ENCODE measurements around the gene TH. TPM values are rescaled to one million over a fixed set of nuclear protein-coding genes. Genes with fewer than 3 reads are reported as not detected.

Gene TH
- polyA plus RNA-seq, 2 of the 4 experiments (the other 2 are of a cell fraction) = not detected

DNA sequence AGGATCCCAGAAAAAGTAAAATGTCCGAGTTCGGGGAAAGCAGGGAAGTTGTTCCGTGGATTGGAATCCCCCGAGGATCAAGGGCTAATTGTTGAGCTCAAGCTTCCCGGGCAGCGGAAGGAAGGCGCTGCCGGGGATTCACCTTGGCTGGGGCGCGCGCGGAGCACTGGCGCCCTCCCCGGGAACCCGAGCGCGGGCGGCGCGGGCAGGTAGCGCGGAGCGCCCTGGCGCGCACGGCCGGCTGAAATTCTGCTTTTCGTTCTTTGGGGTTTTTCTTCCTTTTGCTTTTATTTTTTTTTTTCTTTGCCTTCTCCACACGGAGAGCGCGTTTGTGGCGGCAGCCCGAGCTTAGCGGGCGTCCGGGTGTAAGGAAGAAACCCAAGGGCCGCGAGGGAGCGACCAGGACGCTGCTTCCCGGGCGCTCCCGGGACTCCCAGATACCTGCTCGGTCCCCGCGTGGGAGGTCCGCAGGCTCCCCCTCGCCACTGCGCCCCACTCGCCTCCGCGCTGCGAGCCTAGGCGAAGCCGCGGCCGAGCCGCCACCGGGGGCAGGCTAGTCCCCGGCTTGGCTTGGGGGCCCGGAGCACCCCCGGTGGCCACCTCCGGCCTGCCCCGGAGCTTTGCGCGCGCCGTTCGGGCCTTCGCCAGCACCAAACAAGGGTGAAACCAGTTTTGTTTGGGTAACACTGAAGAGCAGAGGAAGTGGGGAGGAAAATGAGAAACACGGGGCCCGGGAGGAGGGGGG, 27.6 kb downstream of the TH start (continued):
- no peak for TF ChIP-seq RFX5 (IDR thresholded peaks at IDR 0.05)
- TF ChIP-seq SMC3 (IDR thresholded peaks at IDR 0.05) = peak; percentile 32; the same call in 2 of the 3 replicates
- TF ChIP-seq, protein P1, sequence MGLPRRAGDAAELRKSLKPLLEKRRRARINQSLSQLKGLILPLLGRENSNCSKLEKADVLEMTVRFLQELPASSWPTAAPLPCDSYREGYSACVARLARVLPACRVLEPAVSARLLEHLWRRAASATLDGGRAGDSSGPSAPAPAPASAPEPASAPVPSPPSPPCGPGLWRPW (IDR thresholded peaks at IDR 0.05) = no peak
- TF ChIP-seq RNF2 (IDR thresholded peaks at IDR 0.05; ENCODE audit: borderline replicate concordance, low read depth) = peak; percentile 93
- no peak for TF ChIP-seq FOXS1 (CRISPR knock-in tag; IDR thresholded peaks at IDR 0.05)
- TF ChIP-seq HDAC2 (IDR thresholded peaks at IDR 0.05) = peak; percentile 72; the same call in 1 of the 2 replicates
- TF ChIP-seq TFCP2L1 (CRISPR knock-in tag; IDR thresholded peaks at IDR 0.05) = no peak
- TF ChIP-seq CTCF (IDR thresholded peaks at IDR 0.05) = peak; percentile 23; the same call in 1 of the 3 replicates
- TF ChIP-seq NFE2L2 (conservative IDR thresholded peaks at IDR 0.05; ENCODE audit: low read length) = no peak
- no peak for TF ChIP-seq SREBF2 (IDR thresholded peaks at IDR 0.05)
- no peak for TF ChIP-seq MAFK (IDR thresholded peaks at IDR 0.05; ENCODE audit: partially characterized antibody)
- peak; percentile 60; the same call in 1 of the 2 replicates for TF ChIP-seq CBX8 (IDR thresholded peaks at IDR 0.05)
- TF ChIP-seq, protein P2, sequence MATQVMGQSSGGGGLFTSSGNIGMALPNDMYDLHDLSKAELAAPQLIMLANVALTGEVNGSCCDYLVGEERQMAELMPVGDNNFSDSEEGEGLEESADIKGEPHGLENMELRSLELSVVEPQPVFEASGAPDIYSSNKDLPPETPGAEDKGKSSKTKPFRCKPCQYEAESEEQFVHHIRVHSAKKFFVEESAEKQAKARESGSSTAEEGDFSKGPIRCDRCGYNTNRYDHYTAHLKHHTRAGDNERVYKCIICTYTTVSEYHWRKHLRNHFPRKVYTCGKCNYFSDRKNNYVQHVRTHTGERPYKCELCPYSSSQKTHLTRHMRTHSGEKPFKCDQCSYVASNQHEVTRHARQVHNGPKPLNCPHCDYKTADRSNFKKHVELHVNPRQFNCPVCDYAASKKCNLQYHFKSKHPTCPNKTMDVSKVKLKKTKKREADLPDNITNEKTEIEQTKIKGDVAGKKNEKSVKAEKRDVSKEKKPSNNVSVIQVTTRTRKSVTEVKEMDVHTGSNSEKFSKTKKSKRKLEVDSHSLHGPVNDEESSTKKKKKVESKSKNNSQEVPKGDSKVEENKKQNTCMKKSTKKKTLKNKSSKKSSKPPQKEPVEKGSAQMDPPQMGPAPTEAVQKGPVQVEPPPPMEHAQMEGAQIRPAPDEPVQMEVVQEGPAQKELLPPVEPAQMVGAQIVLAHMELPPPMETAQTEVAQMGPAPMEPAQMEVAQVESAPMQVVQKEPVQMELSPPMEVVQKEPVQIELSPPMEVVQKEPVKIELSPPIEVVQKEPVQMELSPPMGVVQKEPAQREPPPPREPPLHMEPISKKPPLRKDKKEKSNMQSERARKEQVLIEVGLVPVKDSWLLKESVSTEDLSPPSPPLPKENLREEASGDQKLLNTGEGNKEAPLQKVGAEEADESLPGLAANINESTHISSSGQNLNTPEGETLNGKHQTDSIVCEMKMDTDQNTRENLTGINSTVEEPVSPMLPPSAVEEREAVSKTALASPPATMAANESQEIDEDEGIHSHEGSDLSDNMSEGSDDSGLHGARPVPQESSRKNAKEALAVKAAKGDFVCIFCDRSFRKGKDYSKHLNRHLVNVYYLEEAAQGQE (IDR thresholded peaks at IDR 0.05) = no peak

DNA sequence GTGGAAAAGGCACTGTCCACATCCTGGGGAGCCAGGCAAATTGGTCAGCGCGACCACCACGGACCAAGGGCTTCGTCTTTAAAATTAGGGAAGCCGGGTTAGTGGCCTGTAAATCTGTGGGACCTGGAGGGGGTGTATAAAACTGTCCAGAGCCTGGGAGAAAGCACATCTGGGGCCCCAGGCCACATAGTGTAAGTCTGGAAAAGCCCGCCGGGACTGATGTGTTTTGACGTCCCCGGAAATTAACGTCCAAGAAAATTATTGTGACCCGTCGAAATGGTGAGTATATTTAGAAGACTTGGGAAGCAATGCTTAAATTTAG, 28.2 kb downstream of the TH start:
- no peak overlapping the region for H3K27ac ChIP-seq
- no peak for TF ChIP-seq FOXS1 (CRISPR knock-in tag; IDR thresholded peaks at IDR 0.05)
- no peak for TF ChIP-seq EHF (CRISPR knock-in tag; IDR thresholded peaks at IDR 0.05)
- TF ChIP-seq CHD2 (IDR thresholded peaks at IDR 0.05; ENCODE audit: low read length, partially characterized antibody) = no peak
- TF ChIP-seq, protein P2 (IDR thresholded peaks at IDR 0.05) = no peak
- no peak for TF ChIP-seq RFX5 (IDR thresholded peaks at IDR 0.05)
- TF ChIP-seq FOSL2 (IDR thresholded peaks at IDR 0.05) = no peak
- TF ChIP-seq FOSL2 (CRISPR knock-in tag; IDR thresholded peaks at IDR 0.05) = no peak
- no peak for TF ChIP-seq ESRRA (IDR thresholded peaks at IDR 0.05; ENCODE audit: borderline replicate concordance, low read length)
- no peak for TF ChIP-seq MAZ (IDR thresholded peaks at IDR 0.05; ENCODE audit: borderline replicate concordance, low read depth, low read length)
- no peak for TF ChIP-seq RAD21 (conservative IDR thresholded peaks at IDR 0.05 in 1 of 2, IDR thresholded peaks at IDR 0.05 in 1 of 2)
- TF ChIP-seq JUN (IDR thresholded peaks at IDR 0.05) = no peak
- FAIRE-seq (no peak), ATAC-seq (no peak), DNase-seq (ENCODE audit: low read depth in 1 of 2, low spot score in 1 of 2) (no peak)
- no peaks in the 10 kb centered on the region for H3K9me3 ChIP-seq
- WGBS (ENCODE audit: missing lambda C conversion rate) = 12% methylated on average over 12 of the region's 12 CpGs
- peak overlapping the region; percentile 73 for H3K4me2 ChIP-seq
- H3K4me3 ChIP-seq = no peak overlapping the region
- CTCF ChIA-PET = interaction anchor here (0.6 to 25.5 kb wide), 12 partner anchors 7 to 393 kb away, joined by 3 to 1333 read pairs (median 5); partner anchors contain the start of gene IFITM10
- peaks cover 24% of the 10 kb centered on the region; the same call in 2 of the 3 replicates for H3K4me1 ChIP-seq
- POLR2A ChIA-PET = interaction anchor here (0.5 kb wide), 1 partner anchor 66 kb away, joined by 3 read pairs; no protein-coding TSS in a partner anchor

All from A549 (cell line).